ENCODE results near the gene GPD1L.
"Not testable (repeated sequence)": the region's sequence is repeated elsewhere in the genome, so short reads cannot be mapped to it uniquely, and the experiment has no call there.

GPD1L gene

DNA sequence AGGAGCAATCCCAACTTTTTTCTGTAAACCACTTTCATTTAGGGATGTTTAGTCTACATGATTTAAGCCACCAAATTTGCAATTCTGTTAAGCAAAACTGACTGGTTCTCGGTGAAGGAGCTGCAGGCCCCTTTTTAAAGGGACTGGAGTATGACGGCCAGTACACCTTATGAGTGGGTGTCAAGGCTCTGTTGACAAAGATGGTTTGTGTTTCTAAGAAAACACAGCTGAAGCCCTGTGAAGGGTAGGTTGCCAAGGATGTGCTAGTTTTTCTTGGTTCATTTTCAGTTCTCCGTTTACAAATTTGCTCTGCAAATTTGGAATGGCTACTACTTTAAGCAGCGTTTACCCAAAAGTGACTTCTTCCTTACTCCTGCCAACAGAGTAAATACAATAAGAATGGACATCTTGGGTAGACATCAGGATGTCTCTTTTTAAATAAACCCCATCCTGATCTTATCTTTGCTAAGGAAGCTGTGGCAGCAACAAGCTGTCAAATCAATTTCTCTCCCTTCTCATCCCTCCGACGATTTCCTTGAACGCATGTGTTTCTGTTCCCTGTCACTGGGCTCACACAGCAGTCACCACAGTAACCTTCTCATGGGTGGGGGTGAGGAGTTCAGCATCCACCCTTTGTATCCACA is 73.8 kb downstream of the GPD1L start:
- no peak for DNase-seq (ENCODE audit: low read depth, low spot score)

DNA sequence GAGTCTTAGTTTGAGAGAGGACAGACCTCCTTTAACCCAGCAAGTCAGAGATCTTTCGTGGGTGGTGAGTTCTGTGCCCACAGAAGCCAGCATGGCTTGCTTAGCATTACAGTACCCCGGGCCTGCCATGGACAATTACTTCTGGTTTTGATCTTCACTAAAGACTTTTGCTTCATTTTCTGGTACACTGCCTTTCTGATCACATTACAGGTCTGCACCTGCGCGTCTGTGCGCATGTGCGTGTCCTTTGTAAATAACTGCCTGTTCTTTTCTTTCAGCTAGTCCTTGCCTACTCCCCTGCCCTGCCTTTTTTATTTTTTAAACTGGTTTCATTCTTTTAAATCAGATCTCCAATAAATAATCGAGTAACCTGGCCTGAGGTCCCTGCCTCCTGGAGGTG is 74.9 kb downstream of the GPD1L start:
- no peak for DNase-seq (ENCODE audit: low read depth, low spot score)

DNA sequence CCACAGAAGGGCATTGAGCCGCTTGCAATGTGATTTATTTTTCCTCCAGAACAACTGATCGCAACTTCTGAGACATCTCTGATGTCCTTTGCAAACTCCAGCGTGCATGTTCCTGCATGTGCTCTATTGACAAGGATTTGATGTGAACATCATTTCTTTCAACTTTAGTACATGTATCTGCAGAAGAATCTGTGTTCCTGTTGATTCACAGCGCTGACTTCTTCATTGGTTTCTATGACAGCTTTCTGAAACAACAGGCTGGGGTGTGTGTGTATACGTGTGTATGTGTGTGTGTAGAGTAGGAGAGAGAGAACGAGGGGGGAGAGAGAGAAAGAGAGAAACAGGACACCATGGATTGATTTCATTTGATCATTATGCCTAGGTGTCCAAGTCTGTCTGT is 75.4 kb downstream of the GPD1L start:
- DNase-seq (ENCODE audit: low read depth, low spot score): no peak

DNA sequence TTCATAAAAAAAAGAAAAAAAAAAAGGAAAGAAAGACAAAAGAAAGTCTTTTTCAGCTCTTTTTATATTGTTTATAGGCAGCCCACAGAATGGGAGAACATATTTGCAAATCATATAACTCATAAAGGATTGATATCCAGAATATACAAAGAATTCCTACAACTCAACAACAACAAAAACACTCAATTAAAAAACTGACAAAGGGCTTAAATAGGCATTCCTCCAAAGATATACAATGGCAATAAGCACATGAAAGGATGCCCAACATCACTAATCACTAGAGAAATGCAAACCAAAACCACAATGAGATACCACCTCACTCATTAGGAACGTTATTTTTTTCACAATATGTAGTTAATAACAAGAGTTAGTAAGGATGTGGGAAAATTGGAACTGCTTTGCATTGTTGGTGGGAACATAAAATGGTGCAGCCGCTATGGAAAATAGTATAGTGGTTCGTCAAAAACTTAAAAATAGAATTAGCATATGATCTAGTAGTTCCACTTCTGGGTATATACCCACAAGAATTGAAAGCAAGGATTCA is 77.8 kb downstream of the GPD1L start:
- peak; percentile 81 for DNase-seq (ENCODE audit: low read depth, low spot score)

DNA sequence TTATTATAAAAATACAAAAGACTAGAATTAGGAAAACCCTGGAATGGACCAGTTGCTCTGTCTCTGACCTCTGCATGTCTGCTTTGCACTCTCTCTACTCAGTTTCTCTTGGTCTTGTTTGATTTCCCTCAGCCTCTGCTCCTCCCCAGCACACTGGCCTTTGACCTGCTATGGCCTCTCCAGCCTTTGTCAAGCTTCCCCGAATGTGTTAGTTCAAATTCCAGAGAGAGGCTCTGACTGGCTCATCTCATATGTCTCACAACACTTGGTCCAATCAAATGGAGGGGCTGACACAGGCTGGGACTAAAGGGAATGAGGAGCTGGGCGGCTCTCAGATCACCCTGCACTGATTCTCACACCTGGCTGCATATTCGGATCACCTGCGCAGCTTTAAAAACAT is 79.7 kb downstream of the GPD1L start:
- DNase-seq (ENCODE audit: low read depth, low spot score): no peak

DNA sequence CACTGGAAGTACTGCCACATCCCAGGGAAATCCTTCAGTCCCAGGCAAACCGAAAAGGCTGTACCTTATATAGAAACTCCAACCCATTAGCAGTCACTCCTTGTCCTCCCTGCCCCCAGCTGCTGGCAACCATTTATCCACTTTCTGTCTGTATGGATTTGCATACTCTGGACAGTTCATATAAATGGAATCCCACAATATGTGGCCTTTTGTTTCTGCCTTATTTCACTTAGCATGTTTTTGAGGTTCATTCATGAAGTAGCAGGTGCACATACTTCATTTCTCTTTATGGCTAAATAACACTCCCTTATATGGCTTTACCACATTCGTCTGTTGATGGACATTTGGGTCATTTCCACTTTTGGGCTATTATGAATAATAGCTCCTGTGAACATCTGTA is 80.5 kb downstream of the GPD1L start:
- DNase-seq (ENCODE audit: low read depth, low spot score): no peak

DNA sequence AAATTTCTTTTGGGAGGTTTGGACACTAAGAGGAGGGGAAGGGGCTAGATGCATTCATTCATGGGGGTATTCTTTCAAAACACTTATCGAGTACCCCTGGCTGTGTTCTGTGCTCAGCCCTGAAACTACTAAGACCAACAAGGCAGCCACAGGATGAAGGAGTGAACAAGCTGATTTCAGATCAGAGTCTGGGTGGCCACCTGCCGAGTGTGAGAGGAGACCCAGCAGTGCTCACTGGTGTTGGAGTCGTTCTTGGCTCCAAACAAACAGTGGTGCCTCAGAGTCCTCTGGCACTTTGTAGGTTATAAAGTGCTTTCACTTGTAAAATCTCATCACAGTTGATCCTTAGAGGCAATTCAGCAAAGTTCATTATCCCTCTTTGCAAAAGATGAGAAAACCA is 83.3 kb downstream of the GPD1L start:
- no peak for DNase-seq (ENCODE audit: low read depth, low spot score)

DNA sequence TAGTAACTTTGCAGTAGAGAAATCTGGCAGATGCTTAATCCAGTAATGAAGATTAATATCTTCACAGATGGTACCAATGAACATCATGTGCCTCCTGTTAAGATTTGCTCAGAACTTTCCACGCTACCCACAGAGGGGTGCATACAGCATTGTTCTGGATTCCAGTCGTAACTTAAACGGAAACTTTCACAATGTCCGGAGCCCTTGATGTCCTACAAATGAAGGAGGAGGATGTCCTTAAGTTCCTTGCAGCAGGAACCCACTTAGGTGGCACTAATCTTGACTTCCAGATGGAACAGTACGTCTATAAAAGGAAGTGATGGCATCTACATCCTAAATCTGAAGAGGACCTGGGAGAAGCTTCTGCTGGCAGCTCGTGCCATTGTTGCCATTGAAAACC is 84.1 kb downstream of the GPD1L start:
- DNase-seq (ENCODE audit: low read depth, low spot score): not testable (repeated sequence)

DNA sequence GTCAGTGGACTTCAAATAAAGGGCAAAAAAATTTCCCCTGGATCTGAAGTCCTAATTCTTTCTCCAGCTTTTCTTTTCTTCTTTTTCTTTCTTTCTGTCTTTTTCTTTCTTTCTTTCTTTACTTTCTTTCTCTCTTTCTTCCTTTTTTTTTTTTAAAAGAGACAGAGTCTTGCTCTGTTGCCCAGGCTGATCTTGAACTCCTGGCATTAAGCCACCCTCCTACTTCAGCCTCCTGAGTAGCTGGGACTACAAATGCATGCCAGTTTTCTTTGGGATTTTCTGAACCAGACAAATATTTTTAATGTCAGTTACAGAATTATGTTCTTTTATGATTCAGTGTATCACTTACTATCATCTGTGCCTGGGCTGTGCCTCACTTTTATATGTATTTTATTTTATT is 86.7 kb downstream of the GPD1L start:
- no peak for DNase-seq (ENCODE audit: low read depth, low spot score)

DNA sequence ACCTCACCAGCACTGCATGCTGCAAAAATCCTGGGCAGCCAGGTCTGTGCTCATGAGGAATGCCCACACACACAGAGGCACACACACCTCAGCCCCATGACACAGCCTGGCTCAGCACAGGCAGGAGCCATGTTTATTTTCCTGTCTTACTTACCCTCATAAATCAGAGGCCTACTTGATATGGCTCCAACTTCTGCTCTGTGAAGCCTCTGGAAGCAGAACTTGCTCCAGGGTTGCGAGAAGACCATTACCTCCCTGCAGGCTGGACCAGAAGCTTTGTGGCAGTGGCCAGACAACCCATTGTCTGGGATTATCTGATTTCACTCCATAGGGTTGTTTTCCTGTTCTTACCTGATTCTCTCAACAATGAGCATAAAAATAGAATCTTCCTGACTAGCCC is 88.2 kb downstream of the GPD1L start:
- no peak for DNase-seq (ENCODE audit: low read depth, low spot score)

DNA sequence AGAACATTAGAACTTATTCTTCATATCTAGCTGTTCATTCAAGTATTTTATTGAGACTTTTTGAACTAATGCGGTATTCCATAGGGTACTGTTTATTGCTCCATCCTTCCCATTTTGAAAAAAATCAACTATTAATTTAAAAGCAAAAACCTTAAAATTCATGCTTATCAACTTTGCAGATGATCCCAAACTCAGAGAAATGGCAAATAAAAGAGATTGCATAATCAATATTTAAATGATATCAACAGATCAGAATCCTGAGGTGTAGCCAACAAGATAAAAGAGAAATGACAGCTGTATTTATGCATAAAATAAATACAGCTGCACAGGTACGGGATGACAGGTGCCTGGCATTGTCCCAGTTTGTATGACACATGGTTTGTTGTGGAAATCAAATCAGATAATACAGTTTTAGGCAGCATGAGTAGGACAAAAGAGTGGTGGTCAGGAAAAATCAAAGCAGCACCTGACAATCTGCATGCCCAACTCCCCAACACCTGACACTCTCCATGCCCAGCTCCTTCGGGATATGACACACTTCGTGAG is 89.6 kb downstream of the GPD1L start:
- DNase-seq (ENCODE audit: low read depth, low spot score): no peak

DNA sequence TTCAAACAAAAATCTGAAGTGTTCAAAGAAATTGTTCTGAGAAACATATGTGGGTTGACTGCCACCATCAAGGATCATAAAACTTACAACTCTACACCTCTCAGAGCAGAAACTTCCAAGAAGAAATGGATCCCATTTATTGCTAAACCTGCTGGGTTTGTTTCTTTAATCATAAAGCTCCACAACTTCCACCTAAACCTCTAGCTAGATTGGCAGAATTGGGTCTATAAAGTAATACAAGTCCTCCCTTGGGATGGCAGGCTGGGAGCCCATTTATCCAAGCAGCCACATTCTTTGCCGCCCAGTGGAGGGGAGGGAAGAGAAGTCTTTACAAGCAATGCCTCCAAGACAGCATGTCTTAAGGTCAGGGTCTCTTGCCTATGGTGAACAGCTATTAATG is 91.6 kb downstream of the GPD1L start:
- DNase-seq (ENCODE audit: low read depth, low spot score): no peak

DNA sequence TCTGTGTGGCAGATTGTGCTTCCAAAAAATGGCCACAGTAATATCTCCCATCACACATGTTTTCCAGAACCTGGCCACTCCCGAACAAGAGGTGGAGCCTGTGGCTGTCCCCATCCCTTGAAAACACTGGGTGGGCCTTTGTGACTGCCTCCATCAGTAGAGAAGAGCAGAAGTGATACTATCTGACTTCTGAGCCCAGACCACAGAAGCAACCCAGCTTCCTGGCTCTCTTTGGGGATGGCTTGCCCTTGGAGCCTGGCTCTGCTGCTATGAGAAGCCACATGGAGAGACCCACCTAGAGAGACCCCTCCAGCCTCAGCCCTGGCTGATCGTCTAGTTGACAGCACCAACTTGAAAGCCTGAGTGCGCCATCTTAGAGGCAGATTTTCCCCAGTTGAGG is 92.3 kb downstream of the GPD1L start:
- DNase-seq (ENCODE audit: low read depth, low spot score): no peak

DNA sequence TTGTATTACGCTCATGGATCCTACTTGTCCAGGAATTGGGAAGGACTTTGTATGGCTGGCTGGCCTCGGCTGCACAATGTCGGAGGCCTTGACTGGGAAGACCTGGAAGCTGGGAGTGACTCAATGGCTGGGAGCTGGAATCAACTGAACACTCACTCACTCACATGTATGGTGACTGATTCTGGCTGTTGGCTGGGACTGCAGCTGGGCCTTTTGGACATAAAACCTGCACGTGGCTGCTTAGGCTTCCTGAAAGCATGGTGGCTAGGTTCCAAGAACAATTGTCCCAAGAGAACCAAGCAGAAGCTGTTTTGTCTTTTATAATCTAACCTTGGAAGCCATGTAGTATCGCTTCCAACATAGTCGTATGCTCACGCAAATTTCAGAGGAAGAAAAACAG is 94.1 kb downstream of the GPD1L start:
- DNase-seq (ENCODE audit: low read depth, low spot score): no peak

DNA sequence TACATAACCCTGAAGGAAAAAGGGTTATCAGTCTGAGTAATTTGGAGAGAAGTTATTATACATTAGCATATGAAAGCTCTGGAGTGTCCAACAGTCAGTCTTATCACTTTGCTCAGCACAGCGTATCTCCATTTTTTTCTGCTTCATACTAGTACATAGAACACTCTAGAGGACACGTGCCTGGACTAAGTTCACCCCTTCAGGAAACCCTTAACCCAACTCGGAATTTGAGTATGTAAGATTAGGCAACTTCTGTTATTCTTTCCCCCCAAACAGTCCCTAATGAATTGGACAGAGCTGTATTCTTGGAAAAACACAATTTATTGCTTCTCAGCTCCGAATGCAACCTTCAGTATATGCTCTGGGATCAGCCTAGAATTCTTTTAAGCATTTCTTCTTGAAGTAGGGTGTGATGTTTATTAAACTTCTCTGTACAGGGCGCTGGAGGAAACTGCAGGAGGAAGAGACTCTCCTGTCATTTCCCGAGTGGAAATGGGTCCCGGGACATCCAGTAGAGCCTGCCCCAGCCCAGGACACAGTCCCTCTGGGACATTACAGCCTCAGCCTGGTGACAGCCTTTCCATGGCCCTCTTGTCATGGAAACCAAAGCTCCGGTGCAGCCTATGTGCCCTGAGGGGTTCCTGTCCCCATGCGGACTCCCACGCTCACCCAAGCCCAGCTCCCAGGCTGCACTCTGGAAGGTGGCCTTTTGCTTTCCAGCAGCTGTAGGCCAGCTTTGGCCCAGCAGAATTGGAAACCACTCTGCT is 94.8 kb downstream of the GPD1L start:
- DNase-seq (ENCODE audit: low read depth, low spot score): no peak

DNA sequence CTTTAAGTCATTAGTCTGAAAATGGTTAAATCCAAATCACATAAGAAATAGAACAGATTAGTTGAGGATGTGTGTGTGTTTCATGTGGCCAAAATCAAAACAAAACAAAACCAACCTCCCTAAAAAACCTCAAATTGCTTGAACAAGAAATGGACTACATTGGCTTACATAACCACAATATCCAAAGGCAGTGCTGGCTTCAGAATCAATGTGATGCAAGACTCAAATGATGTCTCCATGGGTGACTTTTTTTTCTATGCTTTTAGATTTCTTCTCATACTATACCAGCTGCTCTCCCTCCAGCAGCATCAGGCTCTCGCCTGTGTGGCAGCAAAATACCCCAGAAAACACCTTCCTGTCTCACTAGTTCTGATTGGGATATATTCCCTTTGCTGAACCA is 96.1 kb downstream of the GPD1L start:
- DNase-seq (ENCODE audit: low read depth, low spot score): no peak

DNA sequence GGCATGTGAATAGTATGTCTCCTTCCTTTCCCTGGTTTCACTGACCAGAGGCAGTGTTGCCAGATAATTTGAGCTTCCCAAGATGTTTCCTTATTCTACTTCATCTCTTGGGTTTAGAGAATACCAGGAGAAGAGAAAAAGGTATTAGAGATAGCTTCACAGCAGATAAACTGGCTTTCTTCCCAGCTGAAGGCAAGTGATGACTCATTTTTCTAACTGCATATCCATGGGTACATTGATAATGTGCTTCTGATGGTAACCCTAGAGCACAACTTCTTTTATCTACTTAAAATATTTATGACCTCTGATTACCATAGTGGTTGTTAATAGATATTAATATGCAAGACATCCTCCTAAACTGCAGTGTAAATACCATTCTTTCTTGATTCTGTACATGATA is 97.4 kb downstream of the GPD1L start:
- DNase-seq (ENCODE audit: low read depth, low spot score): peak; percentile 29

DNA sequence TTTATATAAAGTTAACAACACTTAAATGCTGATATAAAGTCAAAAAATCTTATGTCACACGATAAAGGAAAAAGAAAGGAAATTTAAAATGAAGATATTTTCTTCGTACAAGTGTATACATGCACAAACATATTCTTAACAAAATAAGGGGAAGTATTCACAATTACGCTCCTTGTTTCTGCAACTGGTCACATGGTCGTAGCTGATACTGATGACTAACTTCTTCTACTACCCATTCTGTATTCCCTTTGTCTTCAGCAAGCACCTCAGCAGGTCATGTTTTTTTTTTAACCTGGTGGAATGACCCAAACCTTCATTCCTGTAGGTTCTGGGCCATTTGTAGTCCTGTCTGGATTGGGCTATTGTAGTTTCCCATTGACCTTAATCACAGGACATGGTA is 102.0 kb downstream of the GPD1L start:
- no peak for DNase-seq (ENCODE audit: low read depth, low spot score)

DNA sequence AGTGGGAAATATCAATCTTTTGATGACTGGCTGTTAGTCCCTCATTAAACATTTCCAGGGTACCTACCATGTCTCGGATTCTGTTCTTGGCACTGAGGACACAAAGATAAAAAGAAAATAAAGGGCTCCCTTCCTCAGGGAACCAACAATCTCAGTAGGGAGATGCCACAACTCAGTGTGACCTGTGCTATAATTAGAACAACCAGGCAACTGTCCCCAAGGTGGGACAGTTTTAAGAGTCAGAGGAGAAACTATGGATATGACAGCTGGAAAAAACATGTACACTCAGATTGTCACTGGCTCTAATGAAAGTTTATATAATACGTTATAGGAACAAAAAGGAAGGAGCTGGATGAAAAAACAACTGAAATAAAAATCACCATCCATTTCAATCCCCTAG is 108.8 kb downstream of the GPD1L start:
- no peak for DNase-seq (ENCODE audit: low read depth, low spot score)

DNA sequence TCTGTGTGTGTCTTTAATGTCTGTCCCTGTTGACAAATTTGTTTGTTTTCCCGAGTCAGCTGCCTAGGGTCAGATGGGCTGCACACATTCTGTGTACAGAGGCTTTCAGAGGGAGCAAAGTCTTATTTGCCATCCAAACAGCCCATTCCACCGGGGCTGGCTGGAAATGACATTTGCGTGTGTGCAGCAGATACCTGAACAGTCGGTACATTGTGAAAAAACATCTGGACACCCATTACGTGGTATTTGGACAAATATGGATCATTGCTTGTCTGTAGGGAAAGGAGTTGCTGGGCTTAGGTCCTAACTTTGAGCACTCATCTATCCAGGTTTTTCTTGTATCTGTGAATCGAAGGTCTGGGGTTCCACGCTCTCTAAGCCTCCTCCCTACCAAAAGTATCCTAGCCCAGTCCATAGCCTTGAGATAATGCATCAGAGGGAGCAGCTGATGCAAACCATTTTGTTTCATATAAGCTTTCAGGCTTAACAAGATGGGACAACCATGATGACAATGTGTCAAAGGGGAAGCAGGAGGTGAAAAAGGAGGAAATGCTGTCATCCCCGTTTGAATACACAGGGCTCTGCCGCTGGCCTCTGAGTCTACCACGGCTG is 109.9 kb downstream of the GPD1L start:
- no peak for DNase-seq (ENCODE audit: low read depth, low spot score)

DNA sequence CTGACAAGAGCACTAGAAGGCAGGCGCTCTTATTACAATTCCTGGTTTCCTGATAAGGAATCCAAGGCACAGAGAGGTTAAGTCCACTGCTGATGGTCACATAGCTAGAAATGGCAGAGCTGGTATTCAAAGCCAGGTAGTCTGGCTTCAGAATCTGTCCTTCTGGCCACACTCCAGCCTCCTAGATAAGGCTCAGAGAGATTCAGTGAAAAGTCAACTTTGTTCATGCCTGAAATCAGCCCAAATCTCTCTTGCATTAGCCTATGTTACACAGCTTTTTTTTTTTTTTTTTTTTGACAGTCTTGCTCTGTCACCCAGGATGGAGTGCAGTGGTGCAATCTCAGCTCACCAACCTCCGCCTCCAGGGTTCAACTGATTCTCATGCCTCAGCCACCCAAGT is 110.9 kb downstream of the GPD1L start:
- DNase-seq (ENCODE audit: low read depth, low spot score): no peak
